ENCODE results near the gene UGT1A7. TPM values are rescaled to one million over a fixed set of nuclear protein-coding genes. Genes with fewer than 3 reads are reported as not detected.
"Not testable (repeated sequence)": the region's sequence is repeated elsewhere in the genome, so short reads cannot be mapped to it uniquely, and the experiment has no call there.

The UGT1A7 gene
- total RNA-seq, 4 donors from 2014 or later: 3.4 to 55.3 (median 18.2) TPM

- no peak overlapping the region for H3K27ac ChIP-seq
- 85% methylated on average over 4 to 9 of the region's 10 CpGs for WGBS, 2 donors (ENCODE audit: low coverage in 1 of 2)
Observed at GRCh38 chr2:233746475-233747282, 65.0 kb downstream of the UGT1A7 start.

GRCh38 chr2:233747283-233747544, 65.5 kb downstream of the UGT1A7 start:
- Histone ChIP-seq H3K9me3 (peaks cover 3 to 5% of the 10 kb centered on the region in 2 donors), H3K27ac (no peak overlapping the region), H3K27me3 (no peaks in the 10 kb centered on the region), H3K36me3 (no peaks in the 10 kb centered on the region), H3K4me3 (no peak overlapping the region), H3K4me1 (no peaks in the 10 kb centered on the region)
- no peak for DNase-seq
- intact Hi-C loops (cut with DNase I; ENCODE audit: low total_unique reads) (no loop called here), in situ Hi-C loops (cut with MboI; ENCODE audit: low pct_ligation_motif_present in 1 of 4, low pct_unique_long_range_greater_than_20kb in 1 of 4, low sequenced_read_pairs in 3 of 4) (no loop called here)
- no peak for TF ChIP-seq EP300 (IDR thresholded peaks at IDR 0.05; ENCODE audit: low read depth)
- TF ChIP-seq POLR2AphosphoS5 (IDR thresholded peaks at IDR 0.05): no peak
- no peak for TF ChIP-seq CTCF (IDR thresholded peaks at IDR 0.05)
- TF ChIP-seq POLR2A (IDR thresholded peaks at IDR 0.05): no peak
- 93% methylated on average over 6 of the region's 6 CpGs; no CpG with 5 or more reads in 1 of the 2 donors for WGBS, 2 donors (ENCODE audit: low coverage in 1 of 2)

More at GRCh38 chr2:233746475-233747282, 65.0 kb downstream of the UGT1A7 start:
- no peak for TF ChIP-seq EP300 (IDR thresholded peaks at IDR 0.05; ENCODE audit: low read depth)
- TF ChIP-seq POLR2AphosphoS5 (IDR thresholded peaks at IDR 0.05): no peak
- TF ChIP-seq POLR2A (IDR thresholded peaks at IDR 0.05): no peak
- TF ChIP-seq CTCF (IDR thresholded peaks at IDR 0.05): no peak
- intact Hi-C loops (cut with DNase I; ENCODE audit: low total_unique reads): no loop called here
- in situ Hi-C loops (cut with MboI; ENCODE audit: low pct_ligation_motif_present in 1 of 4, low pct_unique_long_range_greater_than_20kb in 1 of 4, low sequenced_read_pairs in 3 of 4): no loop called here
- no peaks in the 10 kb centered on the region for H3K27me3 ChIP-seq
- no peak overlapping the region for H3K4me3 ChIP-seq
- no peaks in the 10 kb centered on the region for H3K4me1 ChIP-seq
- no peak for DNase-seq
- H3K9me3 ChIP-seq: peaks cover 3 to 5% of the 10 kb centered on the region in 2 donors
- no peaks in the 10 kb centered on the region for H3K36me3 ChIP-seq

GRCh38 chr2:233750689-233751088, 69.0 kb downstream of the UGT1A7 start:
- H3K27ac ChIP-seq; H3K4me1 ChIP-seq; DNase-seq; H3K27me3 ChIP-seq; in situ Hi-C loops (cut with MboI; ENCODE audit: low pct_ligation_motif_present in 1 of 4, low pct_unique_long_range_greater_than_20kb in 1 of 4, low sequenced_read_pairs in 3 of 4); H3K9me3 ChIP-seq; H3K36me3 ChIP-seq; H3K4me3 ChIP-seq; intact Hi-C loops (cut with DNase I; ENCODE audit: low total_unique reads): not testable (repeated sequence)
- WGBS, 2 donors (ENCODE audit: low coverage in 1 of 2): 82% methylated on average over 2 of the region's 2 CpGs; no CpG with 5 or more reads in 1 of the 2 donors

GRCh38 chr2:233751212-233752009, 69.7 kb downstream of the UGT1A7 start:
- H3K27me3 ChIP-seq; DNase-seq; H3K4me1 ChIP-seq; H3K27ac ChIP-seq; H3K36me3 ChIP-seq; in situ Hi-C loops (cut with MboI; ENCODE audit: low pct_ligation_motif_present in 1 of 4, low pct_unique_long_range_greater_than_20kb in 1 of 4, low sequenced_read_pairs in 3 of 4); intact Hi-C loops (cut with DNase I; ENCODE audit: low total_unique reads); H3K4me3 ChIP-seq; H3K9me3 ChIP-seq: not testable (repeated sequence)
- WGBS, 2 donors (ENCODE audit: low coverage in 1 of 2): 52 to 64% methylated on average over 2 of the region's 2 CpGs

GRCh38 chr2:233754872-233755611, 73.3 kb downstream of the UGT1A7 start:
- intact Hi-C loops (cut with DNase I; ENCODE audit: low total_unique reads): no loop called here
- no peaks in the 10 kb centered on the region for H3K27me3 ChIP-seq
- H3K36me3 ChIP-seq: no peaks in the 10 kb centered on the region
- TF ChIP-seq CTCF (IDR thresholded peaks at IDR 0.05): no peak
- no peak for TF ChIP-seq POLR2A (IDR thresholded peaks at IDR 0.05)
- TF ChIP-seq EP300 (IDR thresholded peaks at IDR 0.05; ENCODE audit: low read depth): no peak
- no peak for TF ChIP-seq POLR2AphosphoS5 (IDR thresholded peaks at IDR 0.05)
- in situ Hi-C loops (cut with MboI; ENCODE audit: low pct_ligation_motif_present in 1 of 4, low pct_unique_long_range_greater_than_20kb in 1 of 4, low sequenced_read_pairs in 3 of 4): no loop called here
- H3K9me3 ChIP-seq: peaks cover 3 to 5% of the 10 kb centered on the region in 2 donors
- H3K4me1 ChIP-seq: peaks cover 0 to 22% (median 5%) of the 10 kb centered on the region in 4 donors
- no peak for DNase-seq
- H3K4me3 ChIP-seq: no peak overlapping the region
- H3K27ac ChIP-seq: no peak overlapping the region
- 82 to 95% methylated on average over 25 to 39 of the region's 44 CpGs for WGBS, 2 donors (ENCODE audit: low coverage in 1 of 2)
